ENCODE data around the gene IL1R2. TPM values are rescaled to one million over a fixed set of nuclear protein-coding genes. Genes with fewer than 3 reads are reported as not detected.

The IL1R2 gene
- total RNA-seq, 3 donors from 2014 or later = 17.9 to 40.3 (median 39.8) TPM

GRCh38 chr2:102074152-102074783 is 82.5 kb downstream of the IL1R2 start:
- Histone ChIP-seq H3K36me3 (ENCODE audit: low read depth) (no peaks in the 10 kb centered on the region), H3K9me3 (no peaks in the 10 kb centered on the region), H3K4me3 (no peak overlapping the region), H3K4me1 (ENCODE audit: low read depth) (no peaks in the 10 kb centered on the region)
- ATAC-seq (no peak), DNase-seq (no peak)
- intact Hi-C loops (cut with DNase I, micrococcal nuclease) = no loop called here
- TF ChIP-seq, protein P1, sequence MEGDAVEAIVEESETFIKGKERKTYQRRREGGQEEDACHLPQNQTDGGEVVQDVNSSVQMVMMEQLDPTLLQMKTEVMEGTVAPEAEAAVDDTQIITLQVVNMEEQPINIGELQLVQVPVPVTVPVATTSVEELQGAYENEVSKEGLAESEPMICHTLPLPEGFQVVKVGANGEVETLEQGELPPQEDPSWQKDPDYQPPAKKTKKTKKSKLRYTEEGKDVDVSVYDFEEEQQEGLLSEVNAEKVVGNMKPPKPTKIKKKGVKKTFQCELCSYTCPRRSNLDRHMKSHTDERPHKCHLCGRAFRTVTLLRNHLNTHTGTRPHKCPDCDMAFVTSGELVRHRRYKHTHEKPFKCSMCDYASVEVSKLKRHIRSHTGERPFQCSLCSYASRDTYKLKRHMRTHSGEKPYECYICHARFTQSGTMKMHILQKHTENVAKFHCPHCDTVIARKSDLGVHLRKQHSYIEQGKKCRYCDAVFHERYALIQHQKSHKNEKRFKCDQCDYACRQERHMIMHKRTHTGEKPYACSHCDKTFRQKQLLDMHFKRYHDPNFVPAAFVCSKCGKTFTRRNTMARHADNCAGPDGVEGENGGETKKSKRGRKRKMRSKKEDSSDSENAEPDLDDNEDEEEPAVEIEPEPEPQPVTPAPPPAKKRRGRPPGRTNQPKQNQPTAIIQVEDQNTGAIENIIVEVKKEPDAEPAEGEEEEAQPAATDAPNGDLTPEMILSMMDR (IDR thresholded peaks at IDR 0.05) = no peak

- ATAC-seq (no peak), DNase-seq (no peak)
- Histone ChIP-seq H3K36me3 (ENCODE audit: low read depth) (no peaks in the 10 kb centered on the region), H3K4me3 (no peak overlapping the region), H3K9me3 (no peaks in the 10 kb centered on the region), H3K4me1 (ENCODE audit: low read depth) (no peaks in the 10 kb centered on the region)
- TF ChIP-seq, protein P1 (IDR thresholded peaks at IDR 0.05) = no peak
- intact Hi-C loops (cut with DNase I, micrococcal nuclease) = no loop called here
These were observed 83.7 kb downstream of the IL1R2 start for GRCh38 chr2:102075479-102075878.

DNA sequence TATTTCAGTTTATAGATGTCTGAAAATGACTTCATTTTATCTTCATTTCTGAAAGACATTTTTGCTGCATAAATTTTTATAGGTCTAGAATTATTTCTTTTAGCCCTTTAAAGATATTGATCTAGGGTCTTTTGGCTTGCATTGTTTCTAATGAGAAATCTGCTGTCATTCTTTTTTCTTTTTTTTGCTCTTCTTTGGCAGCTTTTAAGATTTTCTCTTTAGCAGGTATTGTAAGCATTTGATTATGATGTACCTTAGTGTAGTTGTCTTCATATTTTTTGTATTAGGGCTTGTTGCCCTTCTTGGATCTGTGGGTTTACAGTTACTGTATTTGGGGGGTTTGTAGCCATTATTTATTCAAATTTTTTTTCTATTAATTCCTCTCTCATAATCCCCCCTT is 84.8 kb downstream of the IL1R2 start:
- no peak overlapping the region for H3K4me3 ChIP-seq
- intact Hi-C loops (cut with DNase I, micrococcal nuclease) = no loop called here
- no peaks in the 10 kb centered on the region for H3K9me3 ChIP-seq
- TF ChIP-seq, protein P1 (IDR thresholded peaks at IDR 0.05) = no peak
- no peaks in the 10 kb centered on the region for H3K36me3 ChIP-seq (ENCODE audit: low read depth)
- DNase-seq (no peak), ATAC-seq (no peak)
- no peaks in the 10 kb centered on the region for H3K4me1 ChIP-seq (ENCODE audit: low read depth)

Other genes starting within 250 kb of the IL1R2 start
- 10 to 100 TPM; 17.8 to 40.1 (median 39.1) TPM for gene IL1R1, start 150.8 kb downstream of the IL1R2 start, total RNA-seq
- gene IL1RL2, start 195.1 kb downstream of the IL1R2 start, total RNA-seq = 1 to 10 TPM; 1.5 to 1.7 (median 1.5) TPM

All from mucosa of descending colon (tissue), 3 donors.